HCT116 (cell line): ENCODE measurements around the gene HADH. TPM values are rescaled to one million over a fixed set of nuclear protein-coding genes. Genes with fewer than 3 reads are reported as not detected.
A peak's percentile ranks its signal among the peaks of the same experiment; 100 is the strongest.

Source experiments
- ATAC-seq: fragments of 200-7000 bp; cut with Tn5 transposase; 2 replicates; pipeline ENCODE4 v1.9.1; 2020; ENCODE audit warnings: mild to moderate bottlenecking, moderate library complexity
- Bru-seq: library from RNA; stranded (reverse); fragments of 400-500 nt; gene quantifications from one replicate; lab custom pipeline; 2021; lab: Mats Ljungman, UMichigan
- BruChase-seq, 2 experiments: library from RNA; stranded (reverse); fragments of 400-500 nt; gene quantifications; one replicate each; lab custom pipeline; 2021; lab: Mats Ljungman, UMichigan
- BruUV-seq: library from RNA; stranded (reverse); fragments of 400-500 nt; replicated peaks from 2 replicates; lab custom pipeline; 2021; lab: Mats Ljungman, UMichigan
- CTCF ChIA-PET: fragments of 300-600 bp; sonication (Branson Sonifier 250); formaldehyde crosslinking; loops from one replicate; lab custom pipeline; 2021; ENCODE audit warnings: antibody characterized with exemption; lab: Charles Lee
- POLR2A ChIA-PET: fragments of 300-600, 350-600 bp; sonication (Branson Sonifier 250); formaldehyde crosslinking; loops from one replicate; lab custom pipeline; 2021; ENCODE audit warnings: antibody characterized with exemption; lab: Charles Lee
- RAD21 ChIA-PET, 2 experiments: fragments of 300-600 bp; sonication (Branson Sonifier 250); formaldehyde crosslinking; loops; one replicate each; lab custom pipeline; 2023; ENCODE audit warnings: low total read pairs in 2 of 2; ENCODE audit not compliant: uncharacterized antibody in 2 of 2, unreplicated experiment in 2 of 2, low non-redundant PET in 1 of 2; lab: Charles Lee
- DNase-seq: peaks from one replicate; pipeline ENCODE4 v3.0.0-alpha.2; 2010; ENCODE audit warnings: low read depth, low spot score
- H2AFZ ChIP-seq: fragments of 200-600 bp; shearing (Covaris generic), sonication (generic); 2 replicates; pipeline ENCODE4 v1.6.1; 2017; ENCODE audit warnings: low read depth, mixed run types, mixed read lengths, antibody characterized with exemption, low read length; ENCODE audit not compliant: poor library complexity, severe bottlenecking
- H3K27ac ChIP-seq: 2 replicates; pipeline ENCODE4 v1.5.1; 2012; ENCODE audit warnings: low read depth, low read length
- H3K27me3 ChIP-seq: fragments of 200-600 bp; sonication (generic); 2 replicates; pipeline ENCODE4 v1.6.1; 2016; ENCODE audit warnings: mixed run types, low read length, mixed read lengths; ENCODE audit not compliant: insufficient read depth
- H3K36me3 ChIP-seq, 2 experiments: fragments of 200-500 bp in 1 of 2; fragments of 200-600 bp in 1 of 2; sonication (Bioruptor generic) in 1 of 2; sonication (generic) in 1 of 2; 2 replicates each; pipeline versions ENCODE4 v1.5.1 to v1.6.1; 2014 to 2016; ENCODE audit warnings: low read length in 2 of 2, inconsistent platforms in 1 of 2, mixed read lengths in 1 of 2, mixed run types in 1 of 2; ENCODE audit not compliant: insufficient read depth in 2 of 2, control insufficient read depth in 1 of 2
- H3K4me1 ChIP-seq, 2 experiments: fragments of 200-600 bp in 1 of 2; sonication (generic) in 1 of 2; 2 replicates each; pipeline versions ENCODE4 v1.5.1 to v1.6.1; 2012 to 2017; ENCODE audit warnings: low read length in 2 of 2, inconsistent platforms in 1 of 2, mild to moderate bottlenecking in 1 of 2, mixed read lengths in 1 of 2, mixed run types in 1 of 2, moderate library complexity in 1 of 2; ENCODE audit not compliant: insufficient read depth in 2 of 2, control insufficient read depth in 1 of 2
- H3K4me2 ChIP-seq: fragments of 200-600 bp; sonication (generic); 2 replicates; pipeline ENCODE4 v1.6.1; 2017; ENCODE audit warnings: mixed run types, low read length, mixed read lengths
- H3K4me3 ChIP-seq, 2 experiments: fragments of 200-600 bp in 1 of 2; sonication (generic) in 1 of 2; replicated peaks in 1 of 2; 2 replicates each; pipeline ENCODE4 v1.5.1; 2011 to 2016; ENCODE audit warnings: low read length in 2 of 2, control low read depth in 1 of 2, low read depth in 1 of 2, mild to moderate bottlenecking in 1 of 2, mixed read lengths in 1 of 2, mixed run types in 1 of 2
- H3K79me2 ChIP-seq: fragments of 200-600 bp; sonication (generic); 2 replicates; pipeline ENCODE4 v1.6.1; 2017; ENCODE audit warnings: mild to moderate bottlenecking, mixed run types, low read length, moderate library complexity, mixed read lengths; ENCODE audit not compliant: insufficient read depth
- H3K9ac ChIP-seq: fragments of 200-600 bp; sonication (generic); 2 replicates; pipeline ENCODE4 v1.6.1; 2016; ENCODE audit warnings: low read length, mixed read lengths
- H3K9me2 ChIP-seq: fragments of 200-600 bp; sonication (generic), shearing (Covaris generic); 2 replicates; pipeline ENCODE4 v1.6.1; 2017; ENCODE audit warnings: mixed run types, mild to moderate bottlenecking, moderate library complexity; ENCODE audit not compliant: insufficient read depth
- H3K9me3 ChIP-seq, 2 experiments: fragments of 200-500 bp in 1 of 2; fragments of 200-600 bp in 1 of 2; sonication (Bioruptor generic) in 1 of 2; sonication (generic) in 1 of 2; 2 replicates each; pipeline ENCODE4 v1.6.1; 2014 to 2017; ENCODE audit warnings: low read length in 2 of 2, mixed read lengths in 2 of 2, inconsistent platforms in 1 of 2, low read depth in 1 of 2, mild to moderate bottlenecking in 1 of 2, mixed run types in 1 of 2, moderate library complexity in 1 of 2; ENCODE audit not compliant: control insufficient read depth in 1 of 2, insufficient read depth in 1 of 2
- H4K20me1 ChIP-seq: fragments of 200-600 bp; sonication (generic), shearing (Covaris generic); 2 replicates; pipeline ENCODE4 v1.6.1; 2017; ENCODE audit warnings: mixed run types, mild to moderate bottlenecking, moderate library complexity; ENCODE audit not compliant: insufficient read depth
- CEBPB ChIP-seq: IDR thresholded peaks from 2 replicates; pipeline ENCODE4 v1.6.1; 2012; ENCODE audit warnings: low read depth
- EGR1 ChIP-seq: IDR thresholded peaks from 2 replicates; pipeline ENCODE4 v1.6.1; 2012; ENCODE audit warnings: low read depth
- EZH2phosphoT487 ChIP-seq: fragments of 200-600 bp; IDR thresholded peaks from 2 replicates; pipeline ENCODE4 v1.6.1; 2018; ENCODE audit warnings: antibody characterized with exemption, borderline replicate concordance
- POLR2A ChIP-seq: IDR thresholded peaks from 2 replicates; pipeline ENCODE4 v1.7.0; 2011; ENCODE audit warnings: borderline replicate concordance; ENCODE audit not compliant: insufficient read depth, insufficient read length; ENCODE audit errors: extremely low read depth
- POLR2AphosphoS5 ChIP-seq: IDR thresholded peaks from 2 replicates; pipeline ENCODE4 v1.6.1; 2011; ENCODE audit warnings: mild to moderate bottlenecking, low read depth, low read length, moderate library complexity
- RAD21 ChIP-seq: IDR thresholded peaks from 2 replicates; pipeline ENCODE4 v1.6.1; 2012; ENCODE audit warnings: low read depth, mild to moderate bottlenecking
- SIN3A ChIP-seq: IDR thresholded peaks from 2 replicates; pipeline ENCODE4 v1.6.1; 2012; ENCODE audit warnings: low read depth
- SP1 ChIP-seq: IDR thresholded peaks from 2 replicates; pipeline ENCODE4 v1.6.1; 2012; ENCODE audit warnings: low read depth
- TCF7L2 ChIP-seq: IDR thresholded peaks from 2 replicates; pipeline ENCODE4 v1.7.0; 2011; ENCODE audit warnings: borderline replicate concordance, inconsistent platforms; ENCODE audit not compliant: insufficient read depth, insufficient read length; ENCODE audit errors: extremely low read depth
- ZFX ChIP-seq: fragments of 450-650 bp; IDR thresholded peaks from 2 replicates; pipeline ENCODE4 v1.6.1; 2017
- intact Hi-C: fragments of 100-400 bp; cut with micrococcal nuclease; formaldehyde crosslinking; loops from 2 replicates; pipeline ENCODE4 v1.10.0; 2022
- long read RNA-seq: library from polyadenylated mRNA; unstranded; transcript quantifications from one replicate; pipeline ENCODE4 v2.0.0, GENCODE V29; 2021; ENCODE audit not compliant: unreplicated experiment
- polyA plus RNA-seq: library from polyadenylated mRNA; unstranded; fragments of >200 nt; gene quantifications from 2 replicates; pipeline ENCODE4 v1.2.1, GENCODE V29; 2012; ENCODE audit warnings: missing spikeins
- total RNA-seq: library from RNA; stranded (reverse); gene quantifications from one replicate; pipeline ENCODE4 v1.2.1, GENCODE V29; 2021; ENCODE audit not compliant: unreplicated experiment
- TF ChIP-seq, protein P1 (sequence below): IDR thresholded peaks from 2 replicates; pipeline ENCODE4 v1.6.1; 2011; ENCODE audit warnings: mild to moderate bottlenecking, low read length, moderate library complexity; ENCODE audit not compliant: insufficient replicate concordance; ENCODE audit errors: extremely low read depth
- TF ChIP-seq, protein P2 (sequence below): IDR thresholded peaks from 2 replicates; pipeline ENCODE4 v1.6.1; 2012

Gene HADH
- total RNA-seq = 30.2 TPM
- polyA plus RNA-seq = 24.4 and 28.9 TPM in 2 replicates
- percentile 73 among the genes with signal in this experiment for Bru-seq, nascent RNA
- percentile 62 among the genes with signal in this experiment for BruChase-seq, experiment 1, labeled RNA remaining after a 6-hour chase
- BruChase-seq, experiment 2, labeled RNA remaining after a 2-hour chase = percentile 71 among the genes with signal in this experiment
- long read RNA-seq, full-length matches to known transcripts = 48 of 53 reads
- long read RNA-seq, partial matches to known transcripts = 2 of 53 reads
- long read RNA-seq, other reads (novel, unspliced or antisense) = 3 of 53 reads

DNA sequence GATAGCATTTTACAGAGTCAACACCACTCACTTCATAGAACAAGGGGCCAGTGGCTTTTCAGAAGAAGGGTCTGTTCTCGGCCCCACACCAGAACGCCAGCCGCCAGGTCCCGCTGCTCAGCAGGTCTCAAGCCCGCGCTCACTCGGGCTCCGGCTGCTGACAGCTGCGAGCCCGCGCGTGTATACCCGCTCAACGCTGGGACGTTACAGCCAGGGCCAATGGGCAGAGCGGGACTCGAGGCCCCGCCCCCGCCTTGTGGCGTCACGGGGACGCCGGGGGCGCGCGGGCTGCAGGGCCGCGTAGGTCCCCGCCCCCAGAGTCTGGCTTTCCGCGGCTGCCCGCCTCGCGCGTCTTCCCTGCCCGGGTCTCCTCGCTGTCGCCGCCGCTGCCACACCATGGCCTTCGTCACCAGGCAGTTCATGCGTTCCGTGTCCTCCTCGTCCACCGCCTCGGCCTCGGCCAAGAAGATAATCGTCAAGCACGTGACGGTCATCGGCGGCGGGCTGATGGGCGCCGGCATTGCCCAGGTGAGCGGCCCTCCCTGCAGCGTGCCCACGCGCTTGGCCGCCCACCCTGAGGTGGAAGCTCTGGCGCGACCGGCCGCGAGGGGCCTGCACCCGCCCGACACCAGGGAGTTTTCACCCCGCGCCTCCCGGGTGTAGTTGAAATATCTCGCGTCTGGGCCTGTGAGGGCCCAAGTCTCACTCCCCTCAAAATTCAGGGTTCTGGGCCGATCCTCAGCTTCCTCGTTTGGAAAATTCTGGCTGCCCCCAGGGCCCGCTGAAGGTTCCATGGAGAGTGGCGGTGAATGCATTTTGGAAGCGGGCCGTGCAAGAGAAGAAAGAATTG, at the start of gene HADH:
HADH (plus strand) TSS at position 353 of the 850 bp plus-strand sequence; CDS start at position 397, 44 bp downstream.
- RAD21 ChIA-PET = no interaction called here
- H3K36me3 ChIP-seq = no peaks in the 10 kb centered on the region
- peak; percentile 98 for ATAC-seq
- H3K27ac ChIP-seq = peak within 1 kb of the TSS; percentile 71
- H3K79me2 ChIP-seq = peaks cover 49% of the 10 kb centered on the region
- peak within 1 kb of the TSS; percentile 91 for H3K9ac ChIP-seq
- H3K27me3 ChIP-seq = no peaks in the 10 kb centered on the region
- peaks cover 0 to 18% of the 10 kb centered on the region in 2 experiments; a peak in 3 of 4 replicates for H3K4me1 ChIP-seq
- H4K20me1 ChIP-seq = peaks cover 5% of the 10 kb centered on the region; the same call in 1 of the 2 replicates
- TSS peak; percentile 36 for BruUV-seq
- H3K4me2 ChIP-seq = peak within 1 kb of the TSS; percentile 79
- CTCF ChIA-PET = no interaction called here
- POLR2A ChIA-PET = no interaction called here
- peak; percentile 72 for DNase-seq
- H3K9me3 ChIP-seq = no peaks in the 10 kb centered on the region
- H3K4me3 ChIP-seq = peak within 1 kb of the TSS; percentile 77 to 86
- intact Hi-C loops = no loop called here
- TF ChIP-seq, protein P1, sequence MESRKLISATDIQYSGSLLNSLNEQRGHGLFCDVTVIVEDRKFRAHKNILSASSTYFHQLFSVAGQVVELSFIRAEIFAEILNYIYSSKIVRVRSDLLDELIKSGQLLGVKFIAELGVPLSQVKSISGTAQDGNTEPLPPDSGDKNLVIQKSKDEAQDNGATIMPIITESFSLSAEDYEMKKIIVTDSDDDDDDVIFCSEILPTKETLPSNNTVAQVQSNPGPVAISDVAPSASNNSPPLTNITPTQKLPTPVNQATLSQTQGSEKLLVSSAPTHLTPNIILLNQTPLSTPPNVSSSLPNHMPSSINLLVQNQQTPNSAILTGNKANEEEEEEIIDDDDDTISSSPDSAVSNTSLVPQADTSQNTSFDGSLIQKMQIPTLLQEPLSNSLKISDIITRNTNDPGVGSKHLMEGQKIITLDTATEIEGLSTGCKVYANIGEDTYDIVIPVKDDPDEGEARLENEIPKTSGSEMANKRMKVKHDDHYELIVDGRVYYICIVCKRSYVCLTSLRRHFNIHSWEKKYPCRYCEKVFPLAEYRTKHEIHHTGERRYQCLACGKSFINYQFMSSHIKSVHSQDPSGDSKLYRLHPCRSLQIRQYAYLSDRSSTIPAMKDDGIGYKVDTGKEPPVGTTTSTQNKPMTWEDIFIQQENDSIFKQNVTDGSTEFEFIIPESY = no peak
- TF ChIP-seq POLR2A (peak; percentile 64), POLR2AphosphoS5 (peak; percentile 81), CEBPB (no peak), EGR1 (peak; percentile 88), SP1 (peak; percentile 77), EZH2phosphoT487 (no peak), SIN3A (peak; percentile 89), TCF7L2 (no peak), ZFX (peak; percentile 94), RAD21 (no peak)
- TF ChIP-seq, protein P2, sequence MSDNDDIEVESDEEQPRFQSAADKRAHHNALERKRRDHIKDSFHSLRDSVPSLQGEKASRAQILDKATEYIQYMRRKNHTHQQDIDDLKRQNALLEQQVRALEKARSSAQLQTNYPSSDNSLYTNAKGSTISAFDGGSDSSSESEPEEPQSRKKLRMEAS = peak; percentile 93
- peak within 1 kb of the TSS; percentile 69 for H2AFZ ChIP-seq
- H3K9me2 ChIP-seq = no peaks in the 10 kb centered on the region
